KMS-11 (cell line): Measurements from ENCODE around the gene TYRP1.

ENCODE experiments used
- H2AFZ ChIP-seq: fragments of 200-600 bp; sonication (generic); 2 replicates; pipeline ENCODE4 v1.6.1; 2016; ENCODE audit warnings: antibody characterized with exemption, mixed run types, low read depth
- H3K27ac ChIP-seq: fragments of 200-600 bp; sonication (generic); 2 replicates; pipeline ENCODE4 v1.6.1; 2016; ENCODE audit warnings: mild to moderate bottlenecking, mixed run types
- H3K27me3 ChIP-seq: fragments of 200-600 bp; sonication (generic); 2 replicates; pipeline ENCODE4 v1.6.1; 2017; ENCODE audit warnings: mild to moderate bottlenecking, low read depth, mixed run types, moderate library complexity; ENCODE audit not compliant: insufficient read depth
- H3K36me3 ChIP-seq: fragments of 200-600 bp; sonication (generic); 2 replicates; pipeline ENCODE4 v1.6.1; 2017; ENCODE audit warnings: mild to moderate bottlenecking, mixed run types; ENCODE audit not compliant: insufficient read depth
- H3K4me1 ChIP-seq: fragments of 200-600 bp; sonication (generic); 2 replicates; pipeline ENCODE4 v1.6.1; 2016; ENCODE audit warnings: mild to moderate bottlenecking, low read depth, mixed run types; ENCODE audit not compliant: poor library complexity, severe bottlenecking
- H3K4me2 ChIP-seq: fragments of 200-600 bp; sonication (generic); 2 replicates; pipeline ENCODE4 v1.7.0; 2016; ENCODE audit warnings: mild to moderate bottlenecking, mixed run types
- H3K4me3 ChIP-seq: fragments of 200-600 bp; sonication (generic); IDR thresholded peaks from 2 replicates; pipeline ENCODE4 v1.6.1; 2017; ENCODE audit warnings: low read depth, low read length, mixed read lengths; ENCODE audit not compliant: insufficient read depth
- H3K79me2 ChIP-seq: fragments of 200-600 bp; sonication (generic); 2 replicates; pipeline ENCODE4 v1.6.1; 2016; ENCODE audit warnings: low read depth, mixed run types; ENCODE audit not compliant: insufficient read depth
- H3K9ac ChIP-seq: fragments of 200-600 bp; sonication (generic); 2 replicates; pipeline ENCODE4 v1.6.1; 2016; ENCODE audit warnings: mild to moderate bottlenecking, mixed run types
- H4K20me1 ChIP-seq: fragments of 200-600 bp; sonication (generic); 2 replicates; pipeline ENCODE4 v1.6.1; 2016; ENCODE audit warnings: mild to moderate bottlenecking, mixed run types; ENCODE audit not compliant: insufficient read depth
- TF ChIP-seq, protein P1 (sequence below): fragments of 200-600 bp; sonication (generic); conservative IDR thresholded peaks from 2 replicates; pipeline ENCODE4 v1.6.1; 2017; ENCODE audit warnings: low read depth, mild to moderate bottlenecking, antibody characterized with exemption, low read length, moderate library complexity, mixed read lengths

Gene TYRP1

GRCh38 chr9:12681620-12682019 lies 11.6 kb upstream of the TYRP1 start:
- TF ChIP-seq, protein P1, sequence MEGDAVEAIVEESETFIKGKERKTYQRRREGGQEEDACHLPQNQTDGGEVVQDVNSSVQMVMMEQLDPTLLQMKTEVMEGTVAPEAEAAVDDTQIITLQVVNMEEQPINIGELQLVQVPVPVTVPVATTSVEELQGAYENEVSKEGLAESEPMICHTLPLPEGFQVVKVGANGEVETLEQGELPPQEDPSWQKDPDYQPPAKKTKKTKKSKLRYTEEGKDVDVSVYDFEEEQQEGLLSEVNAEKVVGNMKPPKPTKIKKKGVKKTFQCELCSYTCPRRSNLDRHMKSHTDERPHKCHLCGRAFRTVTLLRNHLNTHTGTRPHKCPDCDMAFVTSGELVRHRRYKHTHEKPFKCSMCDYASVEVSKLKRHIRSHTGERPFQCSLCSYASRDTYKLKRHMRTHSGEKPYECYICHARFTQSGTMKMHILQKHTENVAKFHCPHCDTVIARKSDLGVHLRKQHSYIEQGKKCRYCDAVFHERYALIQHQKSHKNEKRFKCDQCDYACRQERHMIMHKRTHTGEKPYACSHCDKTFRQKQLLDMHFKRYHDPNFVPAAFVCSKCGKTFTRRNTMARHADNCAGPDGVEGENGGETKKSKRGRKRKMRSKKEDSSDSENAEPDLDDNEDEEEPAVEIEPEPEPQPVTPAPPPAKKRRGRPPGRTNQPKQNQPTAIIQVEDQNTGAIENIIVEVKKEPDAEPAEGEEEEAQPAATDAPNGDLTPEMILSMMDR = no peak
- Histone ChIP-seq H3K79me2 (no peaks in the 10 kb centered on the region), H4K20me1 (no peaks in the 10 kb centered on the region), H3K36me3 (no peaks in the 10 kb centered on the region), H3K4me3 (no peak overlapping the region), H3K4me2 (no peak overlapping the region), H3K4me1 (no peaks in the 10 kb centered on the region), H2AFZ (no peak overlapping the region), H3K9ac (no peak overlapping the region), H3K27me3 (no peaks in the 10 kb centered on the region), H3K27ac (no peak overlapping the region)

DNA sequence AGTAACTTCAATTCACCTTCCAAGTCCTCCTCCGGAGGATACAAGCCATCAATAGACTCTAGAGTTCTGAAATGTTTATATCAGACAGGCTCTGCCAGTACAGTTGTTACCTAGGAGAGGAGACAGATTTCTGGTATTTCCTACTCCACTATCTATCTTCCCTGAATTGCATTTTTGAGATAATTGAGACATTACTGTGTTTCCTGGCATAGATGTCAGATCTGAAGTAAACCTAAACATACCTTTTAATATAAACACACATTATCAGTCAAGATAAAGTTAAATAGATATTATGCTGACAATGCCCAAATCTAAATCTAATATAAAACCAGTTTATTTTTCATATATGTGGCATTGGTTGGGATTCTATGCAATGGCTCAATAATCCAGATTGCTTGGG lies 8.2 kb upstream of the TYRP1 start:
- Histone ChIP-seq H3K27me3 (no peaks in the 10 kb centered on the region), H3K9ac (no peak overlapping the region), H3K79me2 (no peaks in the 10 kb centered on the region), H3K27ac (no peak overlapping the region), H3K4me1 (no peaks in the 10 kb centered on the region), H3K36me3 (no peaks in the 10 kb centered on the region), H4K20me1 (no peaks in the 10 kb centered on the region), H3K4me2 (no peak overlapping the region), H3K4me3 (no peak overlapping the region), H2AFZ (no peak overlapping the region)
- TF ChIP-seq, protein P1 = no peak

DNA sequence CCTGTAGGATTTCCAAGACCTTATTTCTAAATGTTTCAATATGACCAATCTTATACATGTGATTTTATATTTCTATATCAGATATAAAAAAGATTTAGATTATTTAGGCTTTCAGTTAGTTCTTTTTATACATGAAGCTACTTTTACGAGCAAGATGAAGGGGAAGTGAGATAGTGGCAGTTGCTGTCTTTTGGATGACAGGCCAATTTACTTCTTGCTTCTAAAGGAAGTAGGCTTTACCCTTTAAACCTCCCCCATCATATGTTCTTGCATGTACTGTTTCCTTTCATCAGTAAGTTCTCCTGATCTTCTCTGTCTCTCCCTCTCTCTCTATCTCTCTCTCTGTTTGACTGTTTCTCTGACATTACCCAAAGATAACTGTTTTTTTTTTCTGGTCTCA lies 4.0 kb upstream of the TYRP1 start:
- H3K4me3 ChIP-seq = no peak overlapping the region
- TF ChIP-seq, protein P1 = no peak
- H3K27ac ChIP-seq = no peak overlapping the region
- H3K27me3 ChIP-seq = no peaks in the 10 kb centered on the region
- H3K4me2 ChIP-seq = no peak overlapping the region
- H4K20me1 ChIP-seq = no peaks in the 10 kb centered on the region
- H3K79me2 ChIP-seq = no peaks in the 10 kb centered on the region
- H3K9ac ChIP-seq = no peak overlapping the region
- no peak overlapping the region for H2AFZ ChIP-seq
- no peaks in the 10 kb centered on the region for H3K4me1 ChIP-seq
- H3K36me3 ChIP-seq = no peaks in the 10 kb centered on the region

- H3K79me2 ChIP-seq = no peaks in the 10 kb centered on the region
- H3K36me3 ChIP-seq = no peaks in the 10 kb centered on the region
- no peak overlapping the region for H3K9ac ChIP-seq
- TF ChIP-seq, protein P1 = no peak
- H3K27ac ChIP-seq = no peak overlapping the region
- H3K27me3 ChIP-seq = no peaks in the 10 kb centered on the region
- H3K4me2 ChIP-seq = no peak overlapping the region
- H2AFZ ChIP-seq = no peak overlapping the region
- H3K4me3 ChIP-seq = no peak overlapping the region
- H3K4me1 ChIP-seq = peaks cover 23% of the 10 kb centered on the region
- no peaks in the 10 kb centered on the region for H4K20me1 ChIP-seq
Measured at GRCh38 chr9:12694013-12694412, 828 bp downstream of the TYRP1 start.
